ENCODE results near the gene TBC1D24.

Gene TBC1D24

GRCh38 chr16:2497695-2498484 lies 23.0 kb downstream of the TBC1D24 start:
- CTCF ChIA-PET = interaction anchor here (0.8 to 4.1 kb wide), 5 partner anchors 10 to 158 kb away, joined by 3 to 33 read pairs (median 4); partner anchors contain the start of gene ABCA3
- no peak for DNase-seq (ENCODE audit: low read depth, low spot score)
- POLR2A ChIA-PET = interaction anchor here (0.6 kb wide), 1 partner anchor 222 kb away, joined by 3 read pairs; no protein-coding TSS in a partner anchor
- no peak for TF ChIP-seq CTCF (IDR thresholded peaks at IDR 0.05; ENCODE audit: insufficient read depth, low read length, missing control alignments)
- no peak overlapping the region for H3K4me3 ChIP-seq (ENCODE audit: low read depth, low read length)

GRCh38 chr16:2498531-2499253 lies 23.8 kb downstream of the TBC1D24 start:
- H3K4me3 ChIP-seq (ENCODE audit: low read depth, low read length) = no peak overlapping the region
- ChIA-PET POLR2A (no interaction called here), CTCF (interaction anchor here (0.7 to 4.1 kb wide), 6 partner anchors 11 to 222 kb away, joined by 3 to 33 read pairs (median 4); partner anchors contain the start of gene ABCA3)
- DNase-seq (ENCODE audit: low read depth, low spot score) = no peak
- TF ChIP-seq CTCF (IDR thresholded peaks at IDR 0.05; ENCODE audit: insufficient read depth, low read length, missing control alignments) = no peak

- no peak for TF ChIP-seq CTCF (IDR thresholded peaks at IDR 0.05; ENCODE audit: insufficient read depth, low read length, missing control alignments)
- CTCF ChIA-PET = interaction anchor here (0.7 to 4.1 kb wide), 6 partner anchors 11 to 223 kb away, joined by 3 to 41 read pairs (median 21); no protein-coding TSS in a partner anchor
- no peak for DNase-seq (ENCODE audit: low read depth, low spot score)
- POLR2A ChIA-PET = no interaction called here
- no peak overlapping the region for H3K4me3 ChIP-seq (ENCODE audit: low read depth, low read length)
These were observed 24.5 kb downstream of the TBC1D24 start for GRCh38 chr16:2499454-2499853.

- TF ChIP-seq CTCF (IDR thresholded peaks at IDR 0.05; ENCODE audit: insufficient read depth, low read length, missing control alignments) = no peak
- H3K4me3 ChIP-seq (ENCODE audit: low read depth, low read length) = no peak overlapping the region
- ChIA-PET CTCF (interaction anchor here (0.9 to 4.1 kb wide), 8 partner anchors 8 to 231 kb away, joined by 3 to 41 read pairs (median 19); partner anchors contain the start of gene ATP6V0C), POLR2A (no interaction called here)
- no peak for DNase-seq (ENCODE audit: low read depth, low spot score)
These were observed 25.0 kb downstream of the TBC1D24 start for GRCh38 chr16:2499890-2500429.

GRCh38 chr16:2500430-2500917 lies 25.5 kb downstream of the TBC1D24 start:
- ChIA-PET CTCF (interaction anchor here (0.6 to 4.1 kb wide), 23 partner anchors 8 to 243 kb away, joined by 3 to 41 read pairs (median 5); partner anchors contain the start of genes AMDHD2, ATP6V0C, CCNF and NTN3), POLR2A (interaction anchor here (1.0 to 1.5 kb wide), 2 partner anchors 103 to 345 kb away, joined by 3 to 8 read pairs; partner anchors contain the start of gene TRAF7)
- DNase-seq (ENCODE audit: low read depth, low spot score) = no peak
- H3K4me3 ChIP-seq (ENCODE audit: low read depth, low read length) = no peak overlapping the region
- TF ChIP-seq CTCF (IDR thresholded peaks at IDR 0.05; ENCODE audit: insufficient read depth, low read length, missing control alignments) = no peak

Measured in AG04449 (cell line).